Neural cell (in vitro differentiated cells): ENCODE measurements around the gene AQP3.

Source experiments
- EP300 ChIP-seq: fragments of 450-650 bp; conservative IDR thresholded peaks from 2 replicates; pipeline ENCODE4 v1.6.1; 2014; ENCODE audit warnings: antibody characterized with exemption, mild to moderate bottlenecking, moderate library complexity; ENCODE audit not compliant: poor library complexity, severe bottlenecking
- SMC3 ChIP-seq: fragments of 450-650 bp; conservative IDR thresholded peaks from 2 replicates; pipeline ENCODE4 v1.6.1; 2014; ENCODE audit warnings: antibody characterized with exemption, mild to moderate bottlenecking, moderate library complexity; ENCODE audit not compliant: poor library complexity
- TF ChIP-seq, protein P1 (sequence below): fragments of 450-650 bp; IDR thresholded peaks from 2 replicates; pipeline ENCODE4 v1.5.1; 2014; ENCODE audit warnings: antibody characterized with exemption, mild to moderate bottlenecking, moderate library complexity; ENCODE audit not compliant: poor library complexity, severe bottlenecking

DNA sequence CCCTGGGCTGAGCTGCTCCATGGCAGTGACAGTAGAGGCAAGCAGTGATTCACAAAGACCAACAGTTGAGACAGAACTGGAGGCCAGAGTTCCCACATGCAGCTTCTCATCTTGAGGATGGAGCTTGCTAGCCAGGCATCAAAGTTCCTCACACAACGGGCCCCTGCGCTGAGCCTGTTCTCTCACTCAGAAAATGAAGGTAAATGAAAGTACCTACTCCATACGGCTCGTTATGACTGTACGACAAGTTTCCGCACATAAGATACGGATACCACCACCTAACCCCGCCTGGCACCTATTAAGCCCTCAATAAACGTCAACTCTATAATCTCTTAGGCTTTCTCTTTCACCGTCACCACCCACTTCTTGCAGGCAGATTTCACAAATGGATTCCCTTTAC is 13.5 kb upstream of the AQP3 start:
- TF ChIP-seq, protein P1, sequence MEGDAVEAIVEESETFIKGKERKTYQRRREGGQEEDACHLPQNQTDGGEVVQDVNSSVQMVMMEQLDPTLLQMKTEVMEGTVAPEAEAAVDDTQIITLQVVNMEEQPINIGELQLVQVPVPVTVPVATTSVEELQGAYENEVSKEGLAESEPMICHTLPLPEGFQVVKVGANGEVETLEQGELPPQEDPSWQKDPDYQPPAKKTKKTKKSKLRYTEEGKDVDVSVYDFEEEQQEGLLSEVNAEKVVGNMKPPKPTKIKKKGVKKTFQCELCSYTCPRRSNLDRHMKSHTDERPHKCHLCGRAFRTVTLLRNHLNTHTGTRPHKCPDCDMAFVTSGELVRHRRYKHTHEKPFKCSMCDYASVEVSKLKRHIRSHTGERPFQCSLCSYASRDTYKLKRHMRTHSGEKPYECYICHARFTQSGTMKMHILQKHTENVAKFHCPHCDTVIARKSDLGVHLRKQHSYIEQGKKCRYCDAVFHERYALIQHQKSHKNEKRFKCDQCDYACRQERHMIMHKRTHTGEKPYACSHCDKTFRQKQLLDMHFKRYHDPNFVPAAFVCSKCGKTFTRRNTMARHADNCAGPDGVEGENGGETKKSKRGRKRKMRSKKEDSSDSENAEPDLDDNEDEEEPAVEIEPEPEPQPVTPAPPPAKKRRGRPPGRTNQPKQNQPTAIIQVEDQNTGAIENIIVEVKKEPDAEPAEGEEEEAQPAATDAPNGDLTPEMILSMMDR: no peak
- TF ChIP-seq EP300 (no peak), SMC3 (no peak)
